NCI-H128 (cell line): Measurements from ENCODE around the gene CENPF.

Source experiments
- DNase-seq: peaks from one replicate; lab custom pipeline; 2025; ENCODE audit not compliant: unreplicated experiment; lab: John Stamatoyannopoulos, UW

Gene CENPF

DNA sequence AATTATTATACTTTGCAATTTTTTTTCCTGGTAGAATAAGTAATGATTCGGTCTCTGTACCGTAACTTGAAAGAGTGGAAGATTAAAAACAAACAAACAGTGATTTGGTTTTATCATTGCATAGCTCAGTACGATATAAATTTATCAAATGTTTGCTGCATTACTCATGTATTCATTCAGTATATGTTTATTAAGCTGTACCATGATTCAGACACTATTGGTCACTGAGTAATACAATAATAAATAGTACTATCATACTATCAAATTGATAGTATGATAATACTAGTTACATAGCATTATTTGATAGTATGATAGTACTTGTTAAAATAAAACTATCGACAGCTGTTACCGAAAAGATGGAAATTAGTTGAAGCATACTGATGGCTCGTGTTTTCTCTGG, 12.1 kb downstream of the CENPF start:
- DNase-seq = no peak

DNA sequence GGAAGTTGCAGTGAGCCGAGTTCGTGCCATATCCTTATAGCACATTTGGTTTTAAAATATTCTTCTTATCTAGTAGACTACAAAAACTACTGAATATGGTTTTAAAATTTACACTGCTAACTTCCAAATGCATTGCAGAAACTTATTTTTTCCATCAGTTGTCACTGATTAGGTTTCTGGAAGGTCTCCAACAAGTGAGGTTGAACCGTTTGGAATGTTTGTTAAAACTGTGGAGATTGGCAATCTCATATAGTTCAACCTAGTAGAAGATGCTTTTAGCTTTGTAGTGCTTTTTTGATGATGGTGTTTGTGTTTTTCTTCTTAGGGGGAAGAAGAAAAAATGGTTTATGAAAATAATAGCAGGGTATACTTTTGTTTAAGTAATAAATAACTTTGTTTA, 12.9 kb downstream of the CENPF start:
- no peak for DNase-seq

DNA sequence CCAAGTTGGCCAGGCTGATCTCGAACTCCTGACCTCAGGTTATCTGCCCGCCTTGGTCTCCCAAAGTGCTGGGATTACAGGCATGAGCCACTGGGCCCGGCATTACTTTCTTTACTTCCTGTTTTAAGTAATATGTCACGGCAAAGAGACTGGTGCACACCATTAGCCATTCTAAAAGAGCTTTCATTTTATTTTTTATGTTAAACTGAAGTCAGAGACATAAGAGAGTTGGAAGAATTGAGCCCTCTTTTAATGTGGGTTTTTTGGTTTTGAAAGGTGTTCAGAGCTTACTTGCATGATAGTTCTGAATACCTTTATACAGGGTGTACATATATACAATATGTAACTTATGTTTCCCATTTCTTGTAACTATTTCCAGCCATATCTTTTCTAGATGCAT, 14.3 kb downstream of the CENPF start:
- DNase-seq = no peak

DNA sequence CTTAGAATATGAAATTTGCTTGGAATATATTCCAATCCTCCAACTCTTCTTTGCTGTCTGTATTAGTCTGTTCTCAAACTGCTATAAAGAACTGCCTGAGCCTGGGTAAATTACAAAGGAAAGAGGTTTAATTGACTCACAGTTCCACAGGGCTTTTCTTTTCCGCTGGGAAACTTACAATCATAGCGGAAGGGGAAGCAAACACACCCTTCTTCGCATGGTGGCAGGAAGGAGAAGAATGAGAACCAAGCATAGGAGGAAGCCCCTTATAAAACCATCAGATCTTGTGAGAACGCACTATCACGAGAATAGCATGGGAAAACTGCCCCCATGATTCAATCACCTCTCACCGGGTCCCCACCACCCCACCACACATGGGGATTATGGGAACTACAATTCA, 14.8 kb downstream of the CENPF start:
- DNase-seq = no peak

DNA sequence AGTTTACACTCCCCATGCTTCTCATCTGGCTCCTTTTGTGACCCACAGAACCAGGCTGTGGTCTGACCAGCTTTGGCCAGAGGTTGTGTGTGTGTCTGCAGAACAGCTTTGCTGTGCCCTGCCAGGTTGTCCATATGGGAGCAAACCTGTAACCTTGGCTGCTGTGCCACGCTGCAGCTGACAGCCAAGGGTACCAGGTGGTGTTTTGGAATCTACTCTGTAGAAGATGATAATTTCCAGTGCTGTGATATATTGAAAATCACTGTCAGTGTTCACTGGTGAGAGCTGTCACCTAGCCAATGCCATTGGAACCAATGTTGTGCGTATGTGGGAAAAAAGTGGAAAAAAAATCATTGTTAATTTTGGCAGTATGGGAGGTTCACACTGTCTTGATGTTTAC, 18.2 kb downstream of the CENPF start:
- DNase-seq = no peak

DNA sequence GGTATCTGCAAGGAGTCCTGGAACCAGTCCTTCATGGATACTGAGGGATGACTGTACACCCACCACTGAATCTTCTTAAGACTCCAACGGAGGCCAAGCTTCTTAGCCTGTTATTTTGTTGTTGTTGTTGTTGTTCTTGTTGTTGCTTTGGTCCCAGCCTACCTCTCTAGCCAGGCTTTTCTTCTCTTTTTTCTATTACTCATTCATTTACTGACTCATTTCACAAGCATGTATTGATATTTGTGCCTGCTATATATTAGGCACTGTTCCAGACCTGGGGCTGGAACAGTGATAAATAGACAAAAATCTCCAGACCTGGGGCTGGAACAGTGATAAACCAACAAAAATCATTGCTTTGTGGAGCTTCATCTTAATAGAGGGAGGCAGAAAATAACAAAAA, 20.4 kb downstream of the CENPF start:
- DNase-seq = no peak

DNA sequence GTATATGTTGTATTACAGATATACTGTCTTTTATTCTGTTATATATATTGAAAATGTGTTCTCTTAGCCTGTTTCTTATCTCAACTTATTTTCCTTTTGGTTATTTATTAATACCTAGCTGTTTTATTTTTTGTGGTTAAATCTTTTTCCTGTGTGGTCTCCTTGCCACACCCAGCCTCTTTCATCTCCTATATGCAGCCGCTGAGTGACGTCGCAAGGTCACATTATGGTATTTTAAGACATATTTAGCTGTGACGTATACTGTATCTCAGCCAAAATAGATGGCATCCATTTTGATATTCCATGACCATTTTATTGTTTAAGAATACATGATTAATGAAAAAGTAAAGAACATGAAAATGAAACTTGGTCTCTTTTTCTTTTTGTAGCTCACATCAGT, 29.1 kb downstream of the CENPF start:
- no peak for DNase-seq

DNA sequence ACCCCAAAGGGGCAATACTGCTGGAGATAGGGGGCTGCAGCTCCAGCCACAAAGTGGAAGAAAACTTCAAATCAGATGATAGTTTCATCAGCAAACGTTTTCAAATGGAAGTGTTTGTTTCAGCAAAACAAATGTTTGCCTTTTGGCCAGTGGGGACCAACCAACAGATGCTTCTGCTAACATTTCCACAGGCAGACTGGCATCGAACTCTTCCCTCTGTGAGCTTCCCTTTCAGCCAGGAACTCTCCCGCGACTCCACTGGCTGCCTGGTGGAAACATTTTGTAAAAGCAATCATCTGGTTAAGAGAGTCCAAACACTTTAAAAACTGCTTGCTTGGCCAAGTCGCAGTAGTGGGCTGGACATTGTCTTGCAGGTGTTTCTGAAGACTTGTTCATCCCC, 30.7 kb downstream of the CENPF start:
- DNase-seq = no peak

DNA sequence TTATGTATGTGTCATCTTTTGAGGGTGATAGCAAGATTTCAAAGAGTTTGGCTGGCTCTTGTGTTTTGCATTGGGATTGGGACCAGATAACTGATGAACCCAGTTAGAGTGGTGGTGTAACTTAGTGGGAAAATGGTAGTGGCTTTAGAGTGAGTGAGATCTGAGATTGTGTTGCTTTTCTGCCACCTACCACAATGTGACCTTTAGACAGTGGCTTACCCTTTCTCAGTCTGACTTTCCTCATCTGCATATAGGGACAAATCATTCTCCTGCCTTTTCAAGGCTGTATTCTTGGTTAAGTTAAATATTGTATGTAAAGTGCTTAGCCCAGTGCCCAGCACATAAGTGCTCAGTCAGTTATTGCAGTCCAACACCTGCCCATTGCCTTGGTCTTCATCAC, 31.3 kb downstream of the CENPF start:
- no peak for DNase-seq

DNA sequence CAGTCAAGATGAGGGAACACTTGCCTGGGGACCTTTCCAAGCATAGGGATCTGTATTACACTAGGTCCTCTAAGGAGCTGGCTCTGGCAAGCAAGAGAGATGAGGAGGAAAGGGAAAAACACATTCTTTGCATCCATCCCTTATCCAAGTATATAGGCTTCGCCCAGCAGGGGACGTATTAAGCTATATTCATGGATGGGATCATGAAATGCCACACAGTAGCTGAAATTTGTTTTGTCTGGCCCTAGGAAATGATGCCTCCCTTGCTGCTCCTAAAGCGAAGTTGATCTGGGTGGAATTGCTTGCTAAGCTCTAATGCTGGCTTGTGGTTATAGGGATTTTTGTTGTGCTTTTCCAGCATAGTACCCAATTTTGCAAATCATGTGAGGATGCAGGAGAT, 32.1 kb downstream of the CENPF start:
- no peak for DNase-seq

DNA sequence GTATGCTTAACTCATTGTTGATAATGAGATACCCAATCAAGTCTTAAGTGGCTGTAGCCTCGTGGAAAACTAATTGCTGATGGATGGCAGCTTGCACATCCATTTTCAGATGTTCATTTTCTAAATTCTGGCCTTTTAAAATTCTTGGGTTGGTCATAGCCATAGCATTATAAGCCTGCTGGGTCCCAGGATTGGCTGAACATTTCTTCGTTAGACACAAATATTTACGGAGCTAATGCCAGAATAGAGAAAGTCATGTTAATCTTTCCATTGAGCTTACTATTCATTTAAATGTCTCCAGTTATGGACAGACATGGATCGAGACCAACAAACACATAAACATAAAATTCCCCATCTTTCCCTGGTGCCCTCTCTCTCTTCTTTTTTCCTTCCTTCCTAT, 32.5 kb downstream of the CENPF start:
- no peak for DNase-seq

DNA sequence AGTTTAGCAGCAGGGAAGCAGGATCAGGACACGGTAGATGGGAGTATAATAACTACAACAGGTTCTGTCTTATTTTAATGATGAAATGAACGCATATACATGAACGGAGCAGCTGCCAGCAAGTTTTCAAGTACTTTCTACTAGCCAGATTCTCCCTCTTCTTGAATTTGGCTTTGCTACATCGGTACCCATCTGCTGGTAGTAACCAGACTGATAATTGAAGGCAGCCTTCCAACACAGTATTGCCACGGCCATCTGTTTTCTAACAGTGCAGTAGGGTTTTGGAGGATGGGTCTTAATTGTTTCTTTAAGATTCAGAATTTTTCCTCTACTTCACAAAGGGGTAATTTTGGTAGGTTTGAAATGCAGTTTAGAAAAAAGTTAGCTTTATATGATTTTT, 33.4 kb downstream of the CENPF start:
- DNase-seq = no peak

DNA sequence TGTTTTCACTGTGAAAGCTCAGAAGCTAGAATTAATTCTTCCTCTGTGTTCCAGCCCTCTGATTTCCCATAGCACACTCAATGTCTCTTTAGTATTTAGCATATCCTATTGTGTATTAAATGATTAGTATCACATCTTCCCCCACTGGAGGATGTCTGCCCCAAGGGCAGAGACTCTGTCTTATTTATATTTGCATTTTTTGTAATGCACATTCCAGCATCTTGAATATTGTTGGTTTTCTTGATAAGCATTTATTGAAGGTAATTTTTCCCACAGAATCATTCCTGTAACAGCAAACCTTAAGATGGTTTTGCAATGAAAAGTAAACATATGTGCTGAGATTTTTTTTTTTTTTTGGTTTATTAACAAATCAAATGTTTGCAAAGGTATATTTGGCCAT, 34.1 kb downstream of the CENPF start:
- no peak for DNase-seq

DNA sequence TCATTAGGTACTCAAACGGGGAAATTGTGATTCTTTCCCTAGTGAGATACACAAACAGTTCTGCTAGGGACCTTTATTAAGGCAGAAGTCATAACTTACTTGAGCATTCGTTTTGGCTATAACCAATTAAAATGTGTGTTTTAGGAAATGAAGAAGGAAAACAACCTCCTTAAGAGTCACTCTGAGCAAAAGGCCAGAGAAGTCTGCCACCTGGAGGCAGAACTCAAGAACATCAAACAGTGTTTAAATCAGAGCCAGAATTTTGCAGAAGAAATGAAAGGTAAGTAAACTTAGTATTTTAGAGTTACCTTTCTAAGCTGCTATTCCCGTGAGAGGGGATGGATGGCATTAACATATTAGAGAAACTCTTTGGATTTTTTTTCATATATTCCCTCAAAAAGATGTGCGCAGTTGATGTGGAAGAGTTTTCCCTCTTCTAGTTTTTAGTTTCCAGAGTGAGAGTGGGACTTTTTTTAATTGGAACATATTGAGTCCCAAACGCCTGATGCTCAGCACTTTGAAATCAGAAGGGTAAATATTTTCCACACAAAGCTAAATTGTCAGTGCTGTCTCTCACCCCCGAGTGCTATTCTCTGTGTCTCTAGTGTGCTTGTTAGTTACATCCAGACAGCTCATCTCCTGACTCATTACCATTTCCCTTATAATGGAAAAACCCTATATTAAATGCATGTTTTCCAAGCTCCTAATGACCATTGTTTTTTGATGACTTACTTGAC, 34.9 kb downstream of the CENPF start:
- no peak for DNase-seq

DNA sequence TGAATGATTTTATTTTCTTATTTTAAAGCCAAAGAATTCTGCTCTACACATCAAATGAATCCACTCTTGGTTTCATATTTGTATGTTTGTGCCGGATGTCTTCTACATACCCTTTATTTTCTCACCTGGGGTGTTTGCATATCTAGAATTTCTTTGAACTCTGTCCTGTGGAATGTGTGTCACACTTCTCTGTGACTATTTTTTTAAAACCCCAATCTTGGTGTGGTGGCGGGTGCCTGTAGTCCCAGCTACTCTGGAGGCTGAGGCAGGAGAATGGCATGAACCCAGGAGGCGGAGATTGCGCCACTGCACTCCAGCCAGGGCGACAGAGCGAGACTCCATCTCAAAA, 35.4 kb downstream of the CENPF start:
- DNase-seq = no peak

DNA sequence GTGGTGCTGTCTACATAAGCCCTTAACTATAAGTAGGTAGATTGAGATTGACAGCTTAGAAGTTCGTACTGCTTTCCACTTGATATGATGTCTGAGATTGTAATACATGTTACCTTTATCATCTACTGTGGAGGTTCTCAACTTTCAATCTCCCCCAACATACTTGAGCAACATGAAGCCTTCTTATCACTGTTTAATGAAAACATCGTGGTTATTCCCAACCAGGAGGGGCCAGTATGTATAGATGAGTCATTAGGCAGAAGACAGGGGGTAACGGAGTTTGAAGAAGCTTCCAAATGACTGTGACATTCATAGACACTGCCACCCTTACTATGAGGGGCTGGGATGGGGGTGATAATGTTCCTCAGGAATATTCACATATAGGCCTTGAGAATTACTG, 36.0 kb downstream of the CENPF start:
- DNase-seq = no peak

DNA sequence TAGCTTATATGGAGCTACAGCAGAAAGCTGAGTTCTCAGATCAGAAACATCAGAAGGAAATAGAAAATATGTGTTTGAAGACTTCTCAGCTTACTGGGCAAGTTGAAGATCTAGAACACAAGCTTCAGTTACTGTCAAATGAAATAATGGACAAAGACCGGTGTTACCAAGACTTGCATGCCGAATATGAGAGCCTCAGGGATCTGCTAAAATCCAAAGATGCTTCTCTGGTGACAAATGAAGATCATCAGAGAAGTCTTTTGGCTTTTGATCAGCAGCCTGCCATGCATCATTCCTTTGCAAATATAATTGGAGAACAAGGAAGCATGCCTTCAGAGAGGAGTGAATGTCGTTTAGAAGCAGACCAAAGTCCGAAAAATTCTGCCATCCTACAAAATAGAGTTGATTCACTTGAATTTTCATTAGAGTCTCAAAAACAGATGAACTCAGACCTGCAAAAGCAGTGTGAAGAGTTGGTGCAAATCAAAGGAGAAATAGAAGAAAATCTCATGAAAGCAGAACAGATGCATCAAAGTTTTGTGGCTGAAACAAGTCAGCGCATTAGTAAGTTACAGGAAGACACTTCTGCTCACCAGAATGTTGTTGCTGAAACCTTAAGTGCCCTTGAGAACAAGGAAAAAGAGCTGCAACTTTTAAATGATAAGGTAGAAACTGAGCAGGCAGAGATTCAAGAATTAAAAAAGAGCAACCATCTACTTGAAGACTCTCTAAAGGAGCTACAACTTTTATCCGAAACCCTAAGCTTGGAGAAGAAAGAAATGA, 37.6 kb downstream of the CENPF start:
- DNase-seq = no peak

DNA sequence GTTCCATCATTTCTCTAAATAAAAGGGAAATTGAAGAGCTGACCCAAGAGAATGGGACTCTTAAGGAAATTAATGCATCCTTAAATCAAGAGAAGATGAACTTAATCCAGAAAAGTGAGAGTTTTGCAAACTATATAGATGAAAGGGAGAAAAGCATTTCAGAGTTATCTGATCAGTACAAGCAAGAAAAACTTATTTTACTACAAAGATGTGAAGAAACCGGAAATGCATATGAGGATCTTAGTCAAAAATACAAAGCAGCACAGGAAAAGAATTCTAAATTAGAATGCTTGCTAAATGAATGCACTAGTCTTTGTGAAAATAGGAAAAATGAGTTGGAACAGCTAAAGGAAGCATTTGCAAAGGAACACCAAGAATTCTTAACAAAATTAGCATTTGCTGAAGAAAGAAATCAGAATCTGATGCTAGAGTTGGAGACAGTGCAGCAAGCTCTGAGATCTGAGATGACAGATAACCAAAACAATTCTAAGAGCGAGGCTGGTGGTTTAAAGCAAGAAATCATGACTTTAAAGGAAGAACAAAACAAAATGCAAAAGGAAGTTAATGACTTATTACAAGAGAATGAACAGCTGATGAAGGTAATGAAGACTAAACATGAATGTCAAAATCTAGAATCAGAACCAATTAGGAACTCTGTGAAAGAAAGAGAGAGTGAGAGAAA, 38.4 kb downstream of the CENPF start:
- no peak for DNase-seq

DNA sequence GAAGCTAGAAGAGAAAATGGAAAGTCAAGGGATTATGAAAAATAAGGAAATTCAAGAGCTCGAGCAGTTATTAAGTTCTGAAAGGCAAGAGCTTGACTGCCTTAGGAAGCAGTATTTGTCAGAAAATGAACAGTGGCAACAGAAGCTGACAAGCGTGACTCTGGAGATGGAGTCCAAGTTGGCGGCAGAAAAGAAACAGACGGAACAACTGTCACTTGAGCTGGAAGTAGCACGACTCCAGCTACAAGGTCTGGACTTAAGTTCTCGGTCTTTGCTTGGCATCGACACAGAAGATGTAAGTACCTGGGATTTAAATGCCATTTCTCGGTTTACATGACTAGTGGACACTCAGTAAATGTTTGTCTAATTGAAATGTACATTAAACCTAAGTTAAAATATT, 40.0 kb downstream of the CENPF start:
- no peak for DNase-seq

DNA sequence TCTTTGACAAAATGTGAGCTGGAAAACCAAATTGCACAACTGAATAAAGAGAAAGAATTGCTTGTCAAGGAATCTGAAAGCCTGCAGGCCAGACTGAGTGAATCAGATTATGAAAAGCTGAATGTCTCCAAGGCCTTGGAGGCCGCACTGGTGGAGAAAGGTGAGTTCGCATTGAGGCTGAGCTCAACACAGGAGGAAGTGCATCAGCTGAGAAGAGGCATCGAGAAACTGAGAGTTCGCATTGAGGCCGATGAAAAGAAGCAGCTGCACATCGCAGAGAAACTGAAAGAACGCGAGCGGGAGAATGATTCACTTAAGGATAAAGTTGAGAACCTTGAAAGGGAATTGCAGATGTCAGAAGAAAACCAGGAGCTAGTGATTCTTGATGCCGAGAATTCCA, 42.7 kb downstream of the CENPF start:
- DNase-seq = no peak

DNA sequence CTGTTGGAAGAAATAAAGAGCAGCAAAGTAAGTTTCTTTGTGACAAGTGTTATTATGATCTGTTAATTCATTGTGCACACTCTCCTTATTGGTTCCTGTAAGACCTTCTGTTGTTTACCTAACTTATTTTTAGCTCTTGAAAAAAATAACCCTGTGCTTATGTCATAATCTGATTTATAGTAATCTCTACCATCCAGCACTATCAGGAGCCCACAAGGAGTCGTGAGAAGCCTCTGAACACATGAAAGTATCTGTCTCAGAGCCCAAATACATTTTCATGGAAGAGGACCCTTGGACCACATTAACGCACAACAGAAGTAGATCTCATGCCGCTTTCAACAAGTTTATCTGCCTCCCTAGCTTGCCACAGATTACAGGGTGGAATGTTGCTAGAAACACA, 45.8 kb downstream of the CENPF start:
- DNase-seq = no peak

DNA sequence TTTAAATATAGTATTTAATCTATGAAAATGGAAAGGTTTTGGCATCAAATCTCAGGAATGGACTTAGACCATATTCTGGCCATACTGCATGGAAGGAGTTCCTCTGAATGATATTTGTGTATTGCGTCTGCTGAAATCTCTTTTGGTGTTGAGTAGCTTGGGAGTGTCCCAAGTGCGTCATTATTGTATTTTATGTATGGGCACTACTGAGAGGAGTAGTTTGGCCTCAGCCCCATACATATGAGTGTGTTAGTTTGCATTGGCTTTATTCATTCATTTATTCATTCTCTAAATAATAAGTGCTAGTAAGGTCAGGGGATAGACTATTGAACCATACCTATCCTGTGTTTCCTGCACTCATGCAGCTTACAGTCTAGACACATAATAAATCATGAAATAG, 46.6 kb downstream of the CENPF start:
- DNase-seq = no peak
